NCI-H510A treated with DMSO at 0.1 percent for 48 hours (cell line): ENCODE measurements around the gene PPM1B.
"Not testable (repeated sequence)": the region's sequence is repeated elsewhere in the genome, so short reads cannot be mapped to it uniquely, and the experiment has no call there.

ENCODE experiments used
- DNase-seq: peaks from one replicate; lab custom pipeline; 2025; lab: John Stamatoyannopoulos, UW

Gene PPM1B

GRCh38 chr2:44163777-44164176 lies 4.9 kb upstream of the PPM1B start:
- DNase-seq: no peak

GRCh38 chr2:44164617-44165016 lies 4.1 kb upstream of the PPM1B start:
- DNase-seq: no peak

GRCh38 chr2:44166096-44166495 lies 2.6 kb upstream of the PPM1B start:
- DNase-seq: no peak

- DNase-seq: peak; percentile 63
Measured at GRCh38 chr2:44167311-44167907, 1.3 kb upstream of the PPM1B start.

- DNase-seq: peak; percentile 99
Measured at GRCh38 chr2:44167908-44168680, 581 bp upstream of the PPM1B start.

GRCh38 chr2:44169155-44169898 lies 652 bp downstream of the PPM1B start:
- DNase-seq: peak; percentile 47

- no peak for DNase-seq
Measured at GRCh38 chr2:44170311-44170717, 1.6 kb downstream of the PPM1B start.

GRCh38 chr2:44171018-44171417 lies 2.3 kb downstream of the PPM1B start:
- peak; percentile 6 for DNase-seq

- not testable (repeated sequence) for DNase-seq
Measured at GRCh38 chr2:44171442-44171841, 2.8 kb downstream of the PPM1B start.

GRCh38 chr2:44172576-44172975 lies 3.9 kb downstream of the PPM1B start:
- no peak for DNase-seq

GRCh38 chr2:44178950-44179349 lies 10.3 kb downstream of the PPM1B start:
- DNase-seq: no peak

GRCh38 chr2:44181648-44182047 lies 13.0 kb downstream of the PPM1B start:
- DNase-seq: no peak

- no peak for DNase-seq
Measured at GRCh38 chr2:44184106-44184505, 15.4 kb downstream of the PPM1B start.

GRCh38 chr2:44186810-44187209 lies 18.1 kb downstream of the PPM1B start:
- no peak for DNase-seq

- no peak for DNase-seq
Measured at GRCh38 chr2:44187251-44187650, 18.6 kb downstream of the PPM1B start.

- no peak for DNase-seq
Measured at GRCh38 chr2:44188696-44189095, 20.0 kb downstream of the PPM1B start.

- no peak for DNase-seq
Measured at GRCh38 chr2:44189104-44189503, 20.4 kb downstream of the PPM1B start.

- DNase-seq: no peak
Measured at GRCh38 chr2:44190526-44190925, 21.9 kb downstream of the PPM1B start.

- DNase-seq: no peak
Measured at GRCh38 chr2:44191739-44192138, 23.1 kb downstream of the PPM1B start.

GRCh38 chr2:44192646-44193045 lies 24.0 kb downstream of the PPM1B start:
- no peak for DNase-seq

- no peak for DNase-seq
Measured at GRCh38 chr2:44195714-44196113, 27.0 kb downstream of the PPM1B start.

- DNase-seq: no peak
Measured at GRCh38 chr2:44197816-44198215, 29.1 kb downstream of the PPM1B start.

- DNase-seq: no peak
Measured at GRCh38 chr2:44200011-44200410, 31.3 kb downstream of the PPM1B start.
